HEK293T (cell line): ENCODE results near the gene WWOX.

Experiments used
- CTCF ChIA-PET: fragments of 350-600 bp; formaldehyde crosslinking; extraction: SDS; loops from one replicate; lab custom pipeline; 2021; ENCODE audit warnings: antibody characterized with exemption, inconsistent platforms; lab: Yijun Ruan, JAX
- POLR2A ChIA-PET: fragments of 350-600 bp; formaldehyde crosslinking; extraction: SDS; loops from one replicate; lab custom pipeline; 2020; ENCODE audit warnings: antibody characterized with exemption, inconsistent platforms; lab: Yijun Ruan, JAX
- DNase-seq: peaks from one replicate; pipeline ENCODE4 v3.0.0; 2012; ENCODE audit warnings: mixed read lengths; ENCODE audit errors: extremely low spot score
- ARNT ChIP-seq: fragments of 450-650 bp; IDR thresholded peaks from 2 replicates; pipeline ENCODE4 v1.6.1; 2017; ENCODE audit warnings: mild to moderate bottlenecking
- BHLHE40 ChIP-seq: fragments of 450-650 bp; IDR thresholded peaks from 2 replicates; pipeline ENCODE4 v1.6.1; 2016; ENCODE audit warnings: mild to moderate bottlenecking, moderate library complexity, borderline replicate concordance
- CTBP1 ChIP-seq: fragments of 450-650 bp; IDR thresholded peaks from 2 replicates; pipeline ENCODE4 v1.6.1; 2016; ENCODE audit warnings: borderline replicate concordance
- ELF4 ChIP-seq: fragments of 450-650 bp; IDR thresholded peaks from 2 replicates; pipeline ENCODE4 v1.6.1; 2017; ENCODE audit warnings: antibody characterized with exemption
- FOXA1 ChIP-seq: fragments of 450-650 bp; IDR thresholded peaks from 2 replicates; pipeline ENCODE4 v1.6.1; 2016; ENCODE audit warnings: mild to moderate bottlenecking
- FOXK2 ChIP-seq: fragments of 450-650 bp; IDR thresholded peaks from 2 replicates; pipeline ENCODE4 v1.6.1; 2016; ENCODE audit warnings: mild to moderate bottlenecking
- FOXM1 ChIP-seq: fragments of 450-650 bp; IDR thresholded peaks from 2 replicates; pipeline ENCODE4 v1.6.1; 2017; ENCODE audit warnings: mild to moderate bottlenecking, borderline replicate concordance
- HDGF ChIP-seq: fragments of 450-650 bp; IDR thresholded peaks from 2 replicates; pipeline ENCODE4 v1.6.1; 2017; ENCODE audit warnings: antibody characterized with exemption, borderline replicate concordance
- L3MBTL2 ChIP-seq: fragments of 450-650 bp; conservative IDR thresholded peaks from 2 replicates; pipeline ENCODE4 v1.6.1; 2016; ENCODE audit warnings: mild to moderate bottlenecking
- LEF1 ChIP-seq: fragments of 450-650 bp; IDR thresholded peaks from 2 replicates; pipeline ENCODE4 v1.6.1; 2017; ENCODE audit warnings: mild to moderate bottlenecking, borderline replicate concordance
- NFRKB ChIP-seq: fragments of 450-650 bp; IDR thresholded peaks from 2 replicates; pipeline ENCODE4 v1.6.1; 2016; ENCODE audit warnings: mild to moderate bottlenecking, moderate library complexity
- SP1 ChIP-seq: fragments of 450-650 bp; IDR thresholded peaks from 2 replicates; pipeline ENCODE4 v1.6.1; 2017
- SUZ12 ChIP-seq: fragments of 450-650 bp; IDR thresholded peaks from 2 replicates; pipeline ENCODE4 v1.6.1; 2016; ENCODE audit warnings: mild to moderate bottlenecking
- TARDBP ChIP-seq: fragments of 450-650 bp; IDR thresholded peaks from 2 replicates; pipeline ENCODE4 v1.6.1; 2016
- ZNF384 ChIP-seq: fragments of 450-650 bp; IDR thresholded peaks from 2 replicates; pipeline ENCODE4 v1.6.1; 2016
- TF ChIP-seq, protein P1 (sequence below): fragments of 450-650 bp; IDR thresholded peaks from 2 replicates; pipeline ENCODE4 v1.6.1; 2016

The WWOX gene

DNA sequence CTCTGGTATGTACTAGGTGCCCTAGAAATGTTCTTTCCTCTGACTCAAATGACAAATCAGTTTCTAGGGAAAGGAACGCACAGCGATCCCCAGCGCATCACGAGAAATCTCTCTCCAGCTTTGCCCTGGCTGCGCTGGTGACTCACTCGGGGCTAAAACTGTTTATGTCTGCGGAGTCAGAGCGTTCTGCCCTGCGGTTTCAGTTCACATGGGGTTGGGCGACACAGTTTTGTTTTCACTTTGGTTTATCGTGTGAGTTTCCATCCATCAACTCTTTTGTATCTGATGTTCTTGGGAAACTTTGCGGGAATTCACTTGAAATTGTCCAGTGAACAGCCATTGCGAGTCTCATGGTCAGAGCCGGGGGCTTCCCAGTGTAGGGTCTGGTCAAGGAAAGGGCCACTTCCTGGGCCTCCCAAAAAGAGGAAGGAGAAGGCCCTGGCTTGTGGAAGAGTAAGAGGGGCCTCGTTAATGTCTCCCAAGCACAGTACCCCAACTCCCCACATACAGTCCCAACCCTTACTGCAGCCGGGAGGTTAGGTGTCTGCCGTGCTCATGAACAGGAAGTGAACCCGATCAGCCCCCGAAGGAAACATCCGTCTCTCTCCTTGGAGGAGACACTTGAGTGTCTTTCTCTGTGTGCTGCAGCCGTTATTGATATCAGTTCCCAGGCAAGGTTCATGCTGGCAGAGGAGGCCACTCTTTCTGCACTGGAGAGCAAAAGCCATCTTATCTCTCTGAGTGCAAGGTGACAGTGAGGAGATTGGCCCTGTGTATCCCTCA lies 643.2 kb downstream of the WWOX start:
- peak; percentile 43 for DNase-seq
- ChIA-PET CTCF (no interaction called here), POLR2A (no interaction called here)
- TF ChIP-seq ELF4 (no peak), L3MBTL2 (no peak), BHLHE40 (no peak), FOXK2 (no peak), FOXM1 (no peak), ZNF384 (no peak)
- TF ChIP-seq, protein P1, sequence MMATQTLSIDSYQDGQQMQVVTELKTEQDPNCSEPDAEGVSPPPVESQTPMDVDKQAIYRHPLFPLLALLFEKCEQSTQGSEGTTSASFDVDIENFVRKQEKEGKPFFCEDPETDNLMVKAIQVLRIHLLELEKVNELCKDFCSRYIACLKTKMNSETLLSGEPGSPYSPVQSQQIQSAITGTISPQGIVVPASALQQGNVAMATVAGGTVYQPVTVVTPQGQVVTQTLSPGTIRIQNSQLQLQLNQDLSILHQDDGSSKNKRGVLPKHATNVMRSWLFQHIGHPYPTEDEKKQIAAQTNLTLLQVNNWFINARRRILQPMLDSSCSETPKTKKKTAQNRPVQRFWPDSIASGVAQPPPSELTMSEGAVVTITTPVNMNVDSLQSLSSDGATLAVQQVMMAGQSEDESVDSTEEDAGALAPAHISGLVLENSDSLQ: no peak

DNA sequence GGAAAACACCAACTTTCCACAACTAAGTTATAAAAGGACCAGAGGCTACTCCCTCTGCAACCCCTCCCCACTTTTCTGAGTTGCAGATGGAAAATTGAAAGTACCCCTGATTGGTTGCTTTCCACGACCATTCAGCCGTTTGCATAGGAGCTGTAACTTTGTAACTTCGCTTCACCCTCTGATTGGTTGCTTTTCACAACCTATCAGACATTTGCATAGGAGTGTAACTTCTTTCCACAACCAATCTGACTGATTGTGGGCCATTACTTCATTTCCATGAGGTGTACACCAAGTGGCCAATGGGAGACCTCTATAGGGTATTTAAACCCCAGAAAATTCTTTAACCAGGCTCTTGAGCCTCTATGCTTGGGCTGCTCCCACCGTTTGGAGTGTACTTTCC lies 644.1 kb downstream of the WWOX start:
- CTCF ChIA-PET: interaction anchor here (0.8 kb wide), 1 partner anchor 1373 kb away, joined by 3 read pairs; no protein-coding TSS in a partner anchor
- no peak for DNase-seq
- POLR2A ChIA-PET: no interaction called here
- TF ChIP-seq ARNT (no peak), HDGF (no peak), FOXK2 (no peak), FOXM1 (no peak), TARDBP (no peak), FOXA1 (no peak), CTBP1 (no peak), SP1 (no peak), LEF1 (no peak), BHLHE40 (no peak), SUZ12 (no peak), ZNF384 (no peak)
- TF ChIP-seq, protein P1: no peak

DNA sequence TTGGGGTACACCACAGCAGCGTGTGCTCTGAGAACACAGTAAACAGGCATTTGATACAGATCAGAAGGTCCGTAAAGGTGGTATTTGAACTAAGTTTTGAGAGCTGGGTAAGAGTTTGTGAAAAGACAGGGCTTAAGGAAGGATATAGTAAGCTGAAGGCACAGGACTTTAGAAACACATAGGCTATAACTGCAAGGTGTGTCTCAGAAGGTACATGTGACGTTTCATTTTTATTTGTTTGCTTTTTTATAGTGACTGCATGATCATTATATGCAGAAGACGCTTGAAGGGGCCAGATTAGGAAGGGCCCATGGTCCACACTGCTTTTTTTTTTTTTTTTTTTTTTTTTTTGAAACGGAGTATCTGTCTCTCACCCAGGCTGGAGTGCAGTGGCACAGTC lies 644.6 kb downstream of the WWOX start:
- ChIA-PET POLR2A (no interaction called here), CTCF (interaction anchor here (0.8 kb wide), 1 partner anchor 1374 kb away, joined by 3 read pairs; no protein-coding TSS in a partner anchor)
- DNase-seq: no peak
- TF ChIP-seq FOXA1 (no peak), BHLHE40 (no peak), HDGF (no peak), ZNF384 (0 out of 2 replicates have a peak, but pooled peaks have one; percentile 24), FOXK2 (no peak), TARDBP (no peak), SUZ12 (no peak)

DNA sequence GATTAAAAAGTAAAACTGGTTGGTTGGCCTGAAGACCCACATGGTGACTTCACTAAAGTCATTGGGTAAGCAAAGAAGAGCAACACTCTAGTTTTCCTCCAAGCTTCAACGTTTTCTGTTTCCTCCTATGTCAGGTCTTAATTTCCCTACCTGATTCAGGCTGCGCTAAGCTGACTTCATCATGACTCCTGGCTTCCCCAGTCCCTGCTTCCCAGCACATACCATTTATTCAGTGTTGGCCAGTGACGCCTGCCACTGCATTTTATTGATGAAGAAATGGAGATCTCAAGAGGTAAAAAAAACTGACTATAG lies 645.3 kb downstream of the WWOX start:
- CTCF ChIA-PET: interaction anchor here (0.6 kb wide), 1 partner anchor 186 kb away, joined by 3 read pairs; no protein-coding TSS in a partner anchor
- TF ChIP-seq NFRKB (no peak), ZNF384 (no peak), FOXM1 (no peak), FOXA1 (no peak)
- POLR2A ChIA-PET: no interaction called here
- no peak for DNase-seq

DNA sequence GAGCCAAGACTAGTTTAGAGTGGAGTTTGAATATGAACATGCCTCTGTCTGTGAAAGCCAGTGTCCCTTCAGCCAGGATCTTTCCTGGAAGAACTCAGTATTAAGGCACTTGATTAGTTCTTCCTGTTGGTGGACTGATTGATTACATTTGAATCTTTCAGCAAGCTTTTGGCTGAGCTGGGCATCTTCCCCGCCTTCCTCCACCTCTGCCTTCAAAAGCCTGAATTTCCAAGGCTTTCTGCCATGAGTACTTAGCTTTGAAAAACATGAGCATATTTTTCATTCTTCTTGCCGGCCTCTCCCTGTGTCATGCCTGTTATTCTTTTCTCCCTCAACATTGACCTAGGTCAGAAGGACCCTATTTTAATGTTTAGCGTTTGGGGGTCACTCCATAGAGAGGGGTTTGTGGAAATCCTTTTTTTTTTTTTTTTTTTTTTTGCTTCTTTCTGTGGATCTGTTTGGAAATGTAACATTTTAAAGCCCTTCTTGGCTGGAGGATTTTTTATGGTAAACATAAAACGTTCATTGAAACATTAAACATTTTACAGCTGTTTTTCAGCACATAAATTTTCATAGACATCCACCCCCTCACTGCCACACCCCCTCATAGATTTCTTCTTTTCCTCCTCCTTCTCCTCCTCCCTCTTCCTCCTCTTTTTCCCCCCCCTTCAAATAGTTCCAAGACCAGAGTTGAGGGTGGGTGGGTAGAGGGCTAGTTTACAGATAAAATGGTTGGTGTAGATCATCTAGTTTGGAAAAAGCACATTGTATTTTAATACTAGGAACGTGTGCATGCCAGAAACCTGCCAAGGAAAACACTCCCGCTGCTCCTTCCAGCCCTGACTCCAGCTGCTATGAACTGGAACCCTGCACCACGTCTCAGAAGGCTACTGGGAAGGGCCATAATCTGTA lies 645.9 kb downstream of the WWOX start:
- ChIA-PET POLR2A (no interaction called here), CTCF (interaction anchor here (0.6 kb wide), 1 partner anchor 186 kb away, joined by 3 read pairs; no protein-coding TSS in a partner anchor)
- no peak for TF ChIP-seq HDGF
- TF ChIP-seq, protein P1: peak; percentile 37; the same call in 1 of the 2 replicates
- DNase-seq: no peak

DNA sequence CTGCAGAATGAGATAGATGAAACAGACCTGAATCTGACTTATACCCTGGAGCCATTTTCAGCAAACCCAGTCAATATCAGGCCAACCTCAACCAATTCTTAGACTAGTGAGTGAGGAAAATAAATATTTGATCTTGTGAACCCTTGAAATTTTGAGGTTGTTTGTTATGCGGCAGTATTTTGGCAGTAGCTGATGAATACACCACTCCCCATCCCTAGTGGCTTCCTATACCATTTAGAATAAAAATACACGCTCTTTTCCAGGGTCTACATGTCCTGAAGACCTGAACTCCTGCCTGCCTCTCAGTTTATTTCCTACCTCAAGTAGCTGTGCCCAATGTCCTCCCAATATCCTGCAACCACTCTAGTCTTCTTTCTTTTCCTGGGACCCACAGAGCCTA lies 647.3 kb downstream of the WWOX start:
- POLR2A ChIA-PET: no interaction called here

More for the DNA sequence above, 647.3 kb downstream of the WWOX start:
- CTCF ChIA-PET: no interaction called here
- TF ChIP-seq HDGF (no peak), FOXA1 (no peak), SUZ12 (no peak), FOXM1 (no peak), BHLHE40 (no peak), FOXK2 (no peak), LEF1 (no peak)
- TF ChIP-seq, protein P1: no peak
- no peak for DNase-seq
